HG02973 (cell line): ENCODE measurements around the gene HDHD5.
"Not testable (repeated sequence)": the region's sequence is repeated elsewhere in the genome, so short reads cannot be mapped to it uniquely, and the experiment has no call there.

ENCODE experiments used
- ATAC-seq: cut with Tn5 transposase; IDR thresholded peaks from one replicate; pipeline ENCODE4 v1.9.1; 2021; ENCODE audit warnings: moderate library complexity; ENCODE audit not compliant: unreplicated experiment

Gene HDHD5

GRCh38 chr22:17157714-17158113 lies 1.4 kb downstream of the HDHD5 start:
- no peak for ATAC-seq

DNA sequence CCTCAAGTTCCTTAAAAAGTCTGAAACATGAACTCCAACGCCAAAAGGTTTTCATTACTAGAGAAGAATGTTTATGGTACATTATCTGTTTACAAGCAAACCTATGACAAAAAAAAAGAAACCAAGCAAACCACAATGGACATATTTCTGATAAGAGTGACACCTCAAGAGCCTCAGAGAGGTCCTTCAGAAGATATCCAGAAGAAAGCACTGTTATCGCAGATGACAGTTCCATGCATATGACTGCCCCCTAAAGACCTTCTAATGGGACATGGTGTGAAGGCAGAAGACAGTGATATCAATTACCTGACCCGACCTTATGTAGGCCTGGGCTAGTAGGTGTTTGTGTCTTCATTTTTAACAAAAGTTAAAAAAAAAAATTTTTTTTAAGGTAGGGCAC lies 3.1 kb downstream of the HDHD5 start:
- ATAC-seq = no peak

- no peak for ATAC-seq
These were observed 6.1 kb downstream of the HDHD5 start for GRCh38 chr22:17152971-17153370.

DNA sequence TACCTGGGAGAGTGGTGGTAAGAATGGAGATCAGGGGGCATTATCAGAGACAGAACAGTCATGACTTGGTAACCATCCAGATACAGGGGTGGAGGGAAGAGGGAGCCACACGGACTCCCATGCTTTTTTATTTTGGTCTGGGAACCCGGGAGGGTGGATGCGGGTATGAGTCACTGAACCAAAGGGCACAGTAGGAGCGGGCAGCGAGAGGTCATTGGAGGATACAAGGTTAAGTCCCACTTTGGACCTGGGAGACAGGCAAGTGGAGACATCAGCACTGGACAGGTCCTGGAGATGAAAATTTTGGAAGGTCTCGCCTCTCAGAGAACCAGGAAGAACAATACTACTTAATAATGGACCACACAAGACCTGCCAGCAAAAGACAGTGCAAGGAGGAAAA lies 6.7 kb downstream of the HDHD5 start:
- ATAC-seq = no peak

GRCh38 chr22:17149076-17149815 lies 9.8 kb downstream of the HDHD5 start:
- ATAC-seq = no peak

- not testable (repeated sequence) for ATAC-seq
These were observed 11.6 kb downstream of the HDHD5 start for GRCh38 chr22:17147458-17147857.

DNA sequence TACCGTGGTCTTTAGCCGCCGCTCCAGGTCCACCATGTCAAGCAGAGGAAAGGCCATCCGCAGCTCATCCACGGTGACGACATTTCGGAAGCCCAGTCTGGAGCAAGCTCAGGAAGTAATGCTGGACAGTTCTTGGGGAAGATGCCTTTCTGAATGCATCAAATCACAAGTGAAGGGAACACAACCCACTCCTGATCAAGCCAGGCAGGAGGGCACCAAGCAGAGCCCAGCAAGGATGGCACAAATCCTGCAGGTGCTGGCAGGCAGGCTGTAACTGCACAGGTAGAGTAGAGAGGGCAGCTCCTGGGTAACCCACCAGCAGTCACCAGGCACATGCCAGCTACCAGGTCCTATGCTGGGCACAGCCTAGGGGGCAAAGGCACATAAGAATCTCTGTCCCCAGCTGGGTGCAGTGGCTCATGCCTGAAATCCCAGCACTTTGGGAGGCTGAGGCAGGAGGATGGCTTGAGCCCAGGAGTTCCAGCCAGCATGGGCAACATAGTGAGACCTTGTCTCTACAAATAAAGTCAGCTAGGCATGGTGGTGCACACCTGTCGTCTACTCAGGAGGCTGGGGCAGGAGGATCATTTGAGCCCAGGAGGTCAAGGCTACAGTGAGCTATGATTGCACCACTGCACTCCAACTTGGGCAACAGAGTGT lies 13.9 kb downstream of the HDHD5 start:
- ATAC-seq = no peak

DNA sequence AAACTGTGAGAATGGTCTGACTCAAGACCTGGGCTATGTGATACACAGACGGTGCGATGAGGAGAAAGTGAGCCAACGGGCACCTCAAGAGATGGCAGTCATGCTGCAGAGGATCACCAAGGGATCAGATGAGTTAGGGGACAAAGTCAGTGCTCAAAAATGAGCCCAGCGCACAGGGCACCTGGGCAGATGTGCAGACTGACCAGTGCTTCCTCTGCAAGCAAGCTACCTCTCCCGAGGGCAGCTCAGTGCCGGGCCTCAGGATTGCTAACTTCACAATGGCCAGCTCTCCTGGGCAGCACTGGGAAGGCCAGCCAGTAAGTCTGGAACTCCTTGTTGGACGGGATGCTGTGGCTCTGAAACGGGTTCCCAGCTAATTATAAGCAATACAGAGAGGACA lies 15.3 kb downstream of the HDHD5 start:
- no peak for ATAC-seq

GRCh38 chr22:17143101-17143500 lies 16.0 kb downstream of the HDHD5 start:
- ATAC-seq = no peak

GRCh38 chr22:17140826-17141766 lies 18.0 kb downstream of the HDHD5 start:
- no peak for ATAC-seq

DNA sequence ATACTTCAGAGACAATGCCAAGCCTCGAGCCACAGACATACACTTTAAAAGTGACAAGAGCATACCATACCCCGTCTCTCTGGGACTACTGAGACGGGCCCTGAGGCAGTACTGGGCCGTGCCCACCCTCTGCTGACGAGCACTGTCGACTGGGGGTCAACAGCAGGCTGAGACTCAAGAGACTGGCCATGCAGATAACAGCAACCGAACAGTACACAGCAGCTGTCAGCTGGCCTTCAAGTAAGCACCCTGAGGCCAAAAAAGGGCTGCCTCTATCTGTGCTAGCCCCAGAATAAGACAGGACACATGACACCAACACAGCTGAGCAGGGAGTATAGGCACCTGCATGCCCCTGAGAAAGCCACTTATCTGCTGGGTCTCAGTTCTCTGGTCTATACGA lies 19.1 kb downstream of the HDHD5 start:
- no peak for ATAC-seq

DNA sequence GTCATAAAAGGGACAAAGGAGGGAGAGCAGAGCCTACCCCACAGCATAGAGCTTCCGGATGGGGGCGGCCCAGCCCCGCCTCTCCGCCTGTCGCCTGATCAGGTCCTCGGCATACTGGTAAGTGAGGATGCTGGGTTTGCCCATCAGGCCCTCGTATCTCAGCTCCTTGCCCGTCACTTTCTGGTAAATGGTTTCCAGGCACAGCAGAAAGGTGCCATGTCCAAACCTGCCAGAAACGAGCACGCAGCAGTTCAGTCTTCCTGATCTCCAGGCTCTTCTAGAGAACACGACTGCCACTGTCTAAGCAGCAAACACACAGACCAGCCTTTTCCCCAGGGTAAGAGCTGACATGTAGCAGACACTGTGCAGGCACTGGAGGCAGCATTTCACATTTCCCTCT lies 20.6 kb downstream of the HDHD5 start:
- ATAC-seq = no peak

DNA sequence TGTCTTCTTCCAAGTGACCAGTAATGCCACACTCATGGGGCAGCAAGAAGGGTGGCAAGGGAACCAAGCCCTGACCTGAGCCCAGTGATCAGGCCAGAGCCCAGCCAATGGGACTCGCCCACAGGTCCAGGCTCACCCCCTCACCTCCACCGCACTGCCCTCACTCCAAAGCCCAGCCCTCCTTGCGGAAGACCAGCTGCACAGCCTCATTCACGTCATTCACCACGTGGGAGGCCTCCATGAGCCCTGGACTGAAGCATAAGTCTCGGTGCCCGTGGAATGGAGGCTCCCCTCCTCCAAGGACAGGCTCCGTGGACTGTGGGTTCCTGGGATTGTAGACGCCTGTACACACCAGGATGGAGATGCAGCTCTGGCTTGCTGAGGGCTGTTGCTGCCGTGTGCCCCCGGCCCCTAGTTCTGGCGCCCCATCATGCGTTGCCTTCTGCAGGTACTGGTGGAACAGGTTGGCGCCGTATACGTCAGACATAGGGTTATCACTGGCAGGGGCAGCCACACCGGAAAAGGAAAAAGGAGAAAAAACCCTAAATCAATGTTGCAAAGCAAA lies 21.1 kb downstream of the HDHD5 start:
- no peak for ATAC-seq

GRCh38 chr22:17137170-17137569 lies 21.9 kb downstream of the HDHD5 start:
- no peak for ATAC-seq

- ATAC-seq = no peak
These were observed 23.8 kb downstream of the HDHD5 start for GRCh38 chr22:17135153-17135760.

DNA sequence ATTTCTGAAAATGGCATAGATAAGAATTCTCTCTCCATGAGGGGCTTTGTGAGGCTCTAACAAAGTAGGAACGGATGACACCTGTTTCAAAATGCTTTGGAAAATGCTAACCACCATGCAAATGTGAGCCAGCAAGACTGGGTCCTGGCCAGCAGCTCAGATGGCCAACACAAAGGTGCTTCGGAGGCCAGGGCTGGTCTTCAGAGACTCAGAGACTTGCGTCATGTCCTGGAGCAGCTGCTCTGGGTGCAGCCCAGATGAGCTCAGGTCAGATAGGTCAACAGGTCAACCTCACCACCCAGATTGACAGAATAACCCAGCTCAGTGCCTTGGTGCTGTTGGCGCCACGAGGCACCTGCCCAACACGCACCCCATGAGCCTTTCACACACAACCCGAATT lies 25.9 kb downstream of the HDHD5 start:
- ATAC-seq = no peak

DNA sequence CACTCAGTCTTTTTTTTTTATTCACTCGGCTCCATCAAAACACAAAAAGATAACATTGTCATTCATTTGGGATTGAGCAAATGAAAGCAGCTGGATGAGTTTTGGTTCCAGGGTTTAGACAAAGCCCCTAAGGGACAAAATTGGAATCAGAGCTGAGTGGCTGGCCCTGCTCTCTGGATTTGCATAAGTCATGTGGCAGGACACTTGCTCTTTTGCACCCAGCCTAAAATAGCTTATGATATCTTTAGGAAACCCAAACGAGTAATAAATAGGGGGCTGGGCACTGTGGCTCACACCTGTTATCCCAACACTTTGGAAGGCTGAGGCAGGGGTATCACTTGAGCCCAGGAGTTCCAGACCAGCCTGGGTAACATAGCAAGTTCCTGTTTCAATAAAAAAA lies 27.0 kb downstream of the HDHD5 start:
- ATAC-seq = no peak

GRCh38 chr22:17131686-17132085 lies 27.4 kb downstream of the HDHD5 start:
- no peak for ATAC-seq

GRCh38 chr22:17130199-17130598 lies 28.9 kb downstream of the HDHD5 start:
- no peak for ATAC-seq

- ATAC-seq = no peak
These were observed 37.6 kb downstream of the HDHD5 start, which contains the start of gene TMEM121B for GRCh38 chr22:17121233-17122195. Gene TMEM121B, minus strand, starts transcription at chr22:17121360. Its CDS starts 233 bp downstream, at chr22:17121127.
